HUDEP-2 (cell line): ENCODE data around the gene TMEM52B.
"Not testable (repeated sequence)": the region's sequence is repeated elsewhere in the genome, so short reads cannot be mapped to it uniquely, and the experiment has no call there.

ENCODE experiments used
- DNase-seq, 76 experiments: peaks; one replicate each; lab custom pipeline; 2025; ENCODE audit not compliant: unreplicated experiment in 76 of 76; lab: John Stamatoyannopoulos, UW

The TMEM52B gene

GRCh38 chr12:10170216-10170615, 8.6 kb upstream of the TMEM52B start:
- no peak for DNase-seq

GRCh38 chr12:10171973-10172728, 6.7 kb upstream of the TMEM52B start, which contains the start of gene OLR1:
TSS of gene OLR1 (minus strand) at chr12:10172132. CDS start at chr12:10172077, 55 bp downstream.
- no peak for DNase-seq

GRCh38 chr12:10174986-10175614, 3.7 kb upstream of the TMEM52B start:
- no peak for DNase-seq

GRCh38 chr12:10175846-10176636, 2.8 kb upstream of the TMEM52B start:
- no peak for DNase-seq

- DNase-seq = no peak
Observed at GRCh38 chr12:10179776-10180181, 947 bp downstream of the TMEM52B start.

GRCh38 chr12:10182354-10183049, 3.7 kb downstream of the TMEM52B start:
- DNase-seq = no peak

GRCh38 chr12:10184261-10184843, 5.5 kb downstream of the TMEM52B start:
- DNase-seq = no peak

- no peak for DNase-seq
Observed at GRCh38 chr12:10186299-10186698, 7.5 kb downstream of the TMEM52B start.

- DNase-seq = not testable (repeated sequence)
Observed at GRCh38 chr12:10186958-10187357, 8.1 kb downstream of the TMEM52B start.

- DNase-seq = no peak
Observed at GRCh38 chr12:10189653-10190052, 10.8 kb downstream of the TMEM52B start.

- peak in 26 of 76 experiments; percentile 1 to 42 (median 10) for DNase-seq
Observed at GRCh38 chr12:10190558-10191388, 11.9 kb downstream of the TMEM52B start.

GRCh38 chr12:10191865-10192264, 13.0 kb downstream of the TMEM52B start:
- no peak for DNase-seq

GRCh38 chr12:10194160-10194670, 15.4 kb downstream of the TMEM52B start:
- no peak for DNase-seq

- no peak for DNase-seq
Observed at GRCh38 chr12:10196210-10196609, 17.4 kb downstream of the TMEM52B start.

- no peak for DNase-seq
Observed at GRCh38 chr12:10197879-10198278, 19.0 kb downstream of the TMEM52B start.

GRCh38 chr12:10204495-10204894, 25.7 kb downstream of the TMEM52B start:
- not testable (repeated sequence) for DNase-seq

- DNase-seq = no peak
Observed at GRCh38 chr12:10205220-10205807, 26.5 kb downstream of the TMEM52B start.

GRCh38 chr12:10207136-10207535, 28.3 kb downstream of the TMEM52B start:
- DNase-seq = no peak

- DNase-seq = no peak
Observed at GRCh38 chr12:10210225-10210624, 31.4 kb downstream of the TMEM52B start.
